GM18861 (cell line): ENCODE measurements around the gene IL5RA.
A peak's percentile ranks its signal among the peaks of the same experiment; 100 is the strongest.

Experiments
- ATAC-seq: cut with Tn5 transposase; IDR thresholded peaks from one replicate; pipeline ENCODE4 v1.9.1; 2021; ENCODE audit not compliant: unreplicated experiment

IL5RA gene

GRCh38 chr3:3069723-3070122 lies 40.5 kb downstream of the IL5RA start:
- ATAC-seq: no peak

- no peak for ATAC-seq
Observed at GRCh38 chr3:3068358-3068881, 41.8 kb downstream of the IL5RA start.

- ATAC-seq: no peak
Observed at GRCh38 chr3:3066910-3067309, 43.3 kb downstream of the IL5RA start.

- ATAC-seq: peak; percentile 75
Observed at GRCh38 chr3:3066378-3066777, 43.8 kb downstream of the IL5RA start.

DNA sequence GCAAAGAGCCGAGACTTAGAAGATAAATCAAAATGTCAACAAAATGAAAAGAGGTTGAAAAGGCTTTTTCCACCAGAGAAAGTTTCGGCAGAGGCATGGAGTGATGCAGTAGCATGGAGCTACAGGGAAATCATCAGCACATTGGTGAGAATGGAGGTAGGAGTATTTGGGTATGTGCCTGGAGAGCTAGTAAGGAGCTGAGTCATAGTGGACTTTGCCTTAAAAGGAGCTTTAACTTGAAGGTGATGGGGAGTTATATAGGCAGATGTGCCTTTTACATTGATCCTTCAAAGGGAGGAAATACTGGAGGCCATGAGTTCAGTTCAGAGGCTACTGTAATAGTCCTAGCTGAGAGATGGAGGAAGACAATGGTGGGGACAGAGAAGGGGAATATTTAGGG lies 44.3 kb downstream of the IL5RA start:
- ATAC-seq: no peak

- no peak for ATAC-seq
Observed at GRCh38 chr3:3064297-3064696, 45.9 kb downstream of the IL5RA start.

DNA sequence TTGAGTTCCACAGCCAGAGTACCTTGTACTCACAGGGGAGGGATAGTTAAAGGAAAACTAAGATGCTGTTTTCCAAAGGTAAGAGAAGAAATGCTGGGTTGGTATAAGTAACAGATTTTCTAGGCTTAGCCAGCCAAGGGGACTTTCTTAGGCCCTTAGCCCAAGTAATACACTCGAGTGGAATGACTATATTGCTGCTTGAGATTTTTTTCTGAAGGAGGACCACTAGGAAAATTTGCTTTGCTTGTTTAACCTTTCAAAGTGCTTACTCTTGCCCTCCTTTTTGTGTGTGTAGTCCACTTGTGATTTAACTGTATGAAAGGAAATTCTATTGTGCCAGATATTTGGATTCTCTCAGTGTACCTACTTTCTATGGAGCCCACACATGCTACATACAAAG lies 50.5 kb downstream of the IL5RA start:
- ATAC-seq: no peak

DNA sequence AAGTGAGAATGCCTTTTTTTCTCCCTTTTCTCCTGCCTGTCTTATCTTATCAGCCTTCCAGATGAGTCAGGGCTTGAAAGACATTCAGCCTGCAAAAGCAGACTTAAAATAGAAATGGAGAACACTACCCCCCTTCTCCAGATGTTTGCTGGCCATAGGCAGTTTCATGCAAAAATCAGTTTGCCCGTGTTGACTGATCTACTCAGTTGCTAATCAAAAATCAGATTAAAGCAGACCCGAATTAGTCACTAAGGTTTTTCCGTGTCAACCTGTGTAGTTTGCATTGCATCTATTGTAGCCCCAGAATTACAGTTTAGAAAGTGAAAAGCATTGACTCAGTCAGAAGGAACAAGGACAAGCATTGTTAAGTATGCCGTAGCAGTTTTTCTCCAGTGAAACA lies 56.2 kb downstream of the IL5RA start:
- no peak for ATAC-seq

GRCh38 chr3:3038201-3038991 lies 71.8 kb downstream of the IL5RA start:
- ATAC-seq: no peak

GRCh38 chr3:3037156-3037555 lies 73.0 kb downstream of the IL5RA start:
- no peak for ATAC-seq

GRCh38 chr3:3031326-3031725 lies 78.8 kb downstream of the IL5RA start:
- ATAC-seq: no peak

DNA sequence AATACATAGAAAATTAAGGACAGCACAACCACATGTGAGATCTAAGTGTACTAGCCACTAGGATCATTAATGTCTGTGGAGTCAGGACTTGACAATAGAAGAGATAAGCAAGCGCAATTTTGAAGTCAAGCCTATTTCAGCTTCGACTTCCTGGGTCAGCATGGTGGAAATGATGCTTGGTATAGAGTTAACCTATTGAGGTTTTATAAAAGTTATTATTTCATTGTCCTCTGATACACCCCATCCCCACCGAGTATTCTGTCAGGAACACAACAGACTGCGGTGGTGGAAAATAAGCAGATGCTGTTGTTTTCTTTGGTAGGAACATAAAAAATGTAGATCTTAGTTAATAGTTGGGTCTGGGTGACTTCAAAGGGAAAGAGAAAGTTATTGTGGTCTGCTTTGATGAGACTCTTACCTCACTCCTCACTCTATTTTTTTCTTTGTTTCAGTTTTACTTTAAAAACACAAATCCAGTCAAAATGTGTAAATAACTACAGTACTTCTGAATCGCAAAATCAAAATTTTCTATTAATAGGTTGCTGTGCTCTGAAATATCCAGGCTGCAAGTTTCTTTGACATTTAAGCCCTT lies 82.1 kb downstream of the IL5RA start:
- peak; percentile 96 for ATAC-seq

DNA sequence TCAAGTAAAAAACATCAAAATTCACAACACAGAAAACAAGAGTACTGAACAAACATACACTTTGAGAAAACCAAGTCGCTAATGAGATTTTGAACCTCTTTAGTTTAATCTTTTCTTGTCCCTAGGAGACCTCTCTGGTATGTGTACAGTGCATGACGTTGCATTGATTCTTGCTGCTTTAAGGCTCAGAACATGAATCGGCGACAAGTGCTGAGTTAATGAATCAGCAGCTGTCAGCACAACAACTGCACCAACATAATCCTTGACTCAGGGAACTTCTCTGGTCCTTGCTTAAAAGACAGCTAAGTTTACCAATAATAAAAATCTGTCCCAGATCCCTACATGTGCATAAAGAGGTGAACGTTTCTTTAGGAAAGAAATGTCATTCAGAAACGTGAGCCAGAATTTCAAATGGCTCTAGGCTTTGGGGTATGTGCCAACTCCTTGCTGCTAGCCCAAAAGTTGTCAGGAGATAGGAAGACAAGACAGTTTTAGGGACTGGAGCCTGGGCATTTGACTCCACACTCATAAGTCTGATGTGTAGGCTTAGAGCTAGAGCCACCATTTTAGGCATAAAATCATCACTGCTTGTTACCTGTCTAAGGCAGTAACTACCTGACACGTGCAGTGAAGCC lies 86.9 kb downstream of the IL5RA start:
- no peak for ATAC-seq

GRCh38 chr3:3020209-3020608 lies 90.0 kb downstream of the IL5RA start:
- no peak for ATAC-seq
